ENCODE results near the gene ITGB1. TPM values are rescaled to one million over a fixed set of nuclear protein-coding genes. Genes with fewer than 3 reads are reported as not detected.
A peak's percentile ranks its signal among the peaks of the same experiment; 100 is the strongest.
"Not testable (repeated sequence)": the region's sequence is repeated elsewhere in the genome, so short reads cannot be mapped to it uniquely, and the experiment has no call there.

Gene ITGB1
- total and polyA plus RNA-seq, 8 donors: 44.0 to 316 (median 110) TPM

GRCh38 chr10:32980242-32980557 lies 22.2 kb upstream of the ITGB1 start:
- Histone ChIP-seq H3K27me3 (no peaks in the 10 kb centered on the region), H3K36me3 (no peaks in the 10 kb centered on the region), H3K9me3 (no peaks in the 10 kb centered on the region), H3K4me3 (peak overlapping the region; percentile 26 to 41 (median 31)), H3K4me1 (peaks cover 21 to 33% (median 24%) of the 10 kb centered on the region in 3 donors), H3K27ac (peak overlapping the region; percentile 75 to 99 (median 93))
- DNase-seq (no peak), FAIRE-seq (no peak), ATAC-seq (no peak)
- 2% methylated on average over 6 of the region's 6 CpGs for WGBS, 2 donors
- intact Hi-C loops (cut with DNase I): no loop called here
- no peak for TF ChIP-seq CTCF (IDR thresholded peaks at IDR 0.05)

- not testable (repeated sequence) for FAIRE-seq, H3K4me3 ChIP-seq
- 85 to 91% methylated on average over 14 of the region's 14 CpGs for WGBS, 2 donors
Observed at GRCh38 chr10:32979719-32980118, 21.7 kb upstream of the ITGB1 start.

GRCh38 chr10:32979041-32979440 lies 21.0 kb upstream of the ITGB1 start:
- no peaks in the 10 kb centered on the region for H3K9me3 ChIP-seq
- peaks cover 21 to 32% (median 24%) of the 10 kb centered on the region in 3 donors for H3K4me1 ChIP-seq
- DNase-seq (no peak), FAIRE-seq (no peak), ATAC-seq (no peak)
- intact Hi-C loops (cut with DNase I): no loop called here
- no peak overlapping the region for H3K27ac ChIP-seq
- no peaks in the 10 kb centered on the region for H3K27me3 ChIP-seq
- 89 to 99% methylated on average over 3 of the region's 3 CpGs for WGBS, 2 donors
- no peak overlapping the region for H3K4me3 ChIP-seq
- TF ChIP-seq CTCF (IDR thresholded peaks at IDR 0.05): no peak
- H3K36me3 ChIP-seq: no peaks in the 10 kb centered on the region

More at GRCh38 chr10:32979719-32980118, 21.7 kb upstream of the ITGB1 start:
- H3K36me3 ChIP-seq; ATAC-seq; DNase-seq; intact Hi-C loops (cut with DNase I); H3K9me3 ChIP-seq; H3K27me3 ChIP-seq: not testable (repeated sequence)
- peak overlapping the region; percentile 75 to 99 (median 93) for H3K27ac ChIP-seq
- peaks cover 21 to 33% (median 24%) of the 10 kb centered on the region in 3 donors for H3K4me1 ChIP-seq

- FAIRE-seq: not testable (repeated sequence)
Observed at GRCh38 chr10:32977846-32978809, 20.1 kb upstream of the ITGB1 start.

GRCh38 chr10:32976338-32976737 lies 18.3 kb upstream of the ITGB1 start:
- TF ChIP-seq CTCF (IDR thresholded peaks at IDR 0.05): no peak
- ATAC-seq (no peak), DNase-seq (no peak), FAIRE-seq (no peak)
- Histone ChIP-seq H3K4me1 (peaks cover 4 to 21% (median 10%) of the 10 kb centered on the region in 3 donors), H3K27ac (no peak overlapping the region), H3K27me3 (no peaks in the 10 kb centered on the region), H3K4me3 (no peak overlapping the region), H3K9me3 (no peaks in the 10 kb centered on the region), H3K36me3 (no peaks in the 10 kb centered on the region)
- intact Hi-C loops (cut with DNase I): no loop called here
- WGBS, 2 donors: 85 to 99% methylated on average over 3 of the region's 3 CpGs

More at GRCh38 chr10:32977846-32978809, 20.1 kb upstream of the ITGB1 start:
- H3K4me3 ChIP-seq; H3K27ac ChIP-seq; H3K27me3 ChIP-seq; H3K9me3 ChIP-seq; ATAC-seq; H3K36me3 ChIP-seq; DNase-seq; intact Hi-C loops (cut with DNase I): not testable (repeated sequence)
- peaks cover 20 to 23% (median 21%) of the 10 kb centered on the region in 3 donors for H3K4me1 ChIP-seq
- 76 to 88% methylated on average over 4 of the region's 4 CpGs for WGBS, 2 donors

GRCh38 chr10:32972929-32973328 lies 14.9 kb upstream of the ITGB1 start:
- TF ChIP-seq CTCF (IDR thresholded peaks at IDR 0.05): no peak
- intact Hi-C loops (cut with DNase I): no loop called here
- peaks cover 0 to 18% (median 6%) of the 10 kb centered on the region in 3 donors for H3K4me1 ChIP-seq
- DNase-seq (no peak), ATAC-seq (peak in 3 of 4 donors; percentile 41 to 66 (median 55)), FAIRE-seq (no peak)
- no peaks in the 10 kb centered on the region for H3K27me3 ChIP-seq
- H3K9me3 ChIP-seq: no peaks in the 10 kb centered on the region
- no peak overlapping the region for H3K4me3 ChIP-seq
- H3K36me3 ChIP-seq: no peaks in the 10 kb centered on the region
- no peak overlapping the region for H3K27ac ChIP-seq

Data from pancreas (tissue), 10 donors.